GM12801 (cell line): Measurements from ENCODE around the gene PCGF2.

Experiments used
- CTCF ChIP-seq: IDR thresholded peaks from one replicate; pipeline ENCODE4 v1.5.1; 2011; ENCODE audit warnings: control low read depth; ENCODE audit not compliant: insufficient read length; ENCODE audit errors: extremely low read depth

The PCGF2 gene

DNA sequence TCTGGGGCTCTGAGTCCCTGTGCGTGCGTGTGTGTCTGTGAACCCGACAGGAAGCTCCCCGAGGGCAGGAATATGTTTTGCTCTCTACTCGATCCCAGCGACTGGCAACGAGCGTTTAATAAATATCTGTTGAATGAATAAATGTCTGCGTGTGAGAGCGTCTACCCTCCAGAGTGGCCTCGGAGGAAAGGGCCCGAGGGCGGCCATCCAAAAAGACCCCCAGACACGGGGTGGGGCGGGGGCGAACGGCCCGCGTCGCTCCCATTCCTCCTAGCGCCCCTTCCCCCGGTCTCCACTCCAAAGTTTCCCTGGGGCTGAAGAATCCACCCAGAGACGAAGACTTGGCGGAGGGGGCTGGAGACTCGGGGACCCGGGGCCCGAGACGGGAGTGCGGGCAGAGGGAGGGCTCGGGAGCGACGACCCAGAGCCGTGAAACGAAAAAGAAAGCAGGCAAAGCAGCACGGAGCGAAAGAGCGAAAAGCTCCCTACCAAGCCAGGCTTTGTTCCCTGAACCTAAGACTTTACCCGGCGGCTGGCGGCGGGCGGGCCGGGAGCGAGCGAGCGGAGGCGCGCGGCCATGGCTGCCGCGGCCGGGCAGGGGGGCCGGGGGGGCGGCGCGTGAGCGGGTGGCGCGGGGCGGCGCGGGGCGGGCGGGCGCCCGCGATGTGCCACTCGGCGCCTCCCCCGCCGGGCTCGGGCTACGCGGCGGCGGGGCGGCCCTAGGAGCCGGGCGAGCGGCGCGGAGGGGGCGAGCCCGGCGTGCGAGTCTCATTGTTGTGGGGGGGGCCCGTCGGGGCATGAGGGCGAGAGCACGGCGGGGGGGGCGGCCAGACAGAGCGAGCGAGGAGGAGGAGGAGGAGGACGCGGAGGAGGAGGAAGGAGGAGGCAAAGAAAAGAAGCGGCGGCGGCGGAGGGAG is 43.3 kb downstream of the PCGF2 start, which contains the start of gene MLLT6:
TSS of gene MLLT6 (plus strand) at position 668 of the 917 bp plus-strand sequence. CDS start 360 bp downstream, outside the sequence.
- TF ChIP-seq CTCF: no peak

- no peak for TF ChIP-seq CTCF
Measured at GRCh38 chr17:38703742-38704605, 44.2 kb downstream of the PCGF2 start.

DNA sequence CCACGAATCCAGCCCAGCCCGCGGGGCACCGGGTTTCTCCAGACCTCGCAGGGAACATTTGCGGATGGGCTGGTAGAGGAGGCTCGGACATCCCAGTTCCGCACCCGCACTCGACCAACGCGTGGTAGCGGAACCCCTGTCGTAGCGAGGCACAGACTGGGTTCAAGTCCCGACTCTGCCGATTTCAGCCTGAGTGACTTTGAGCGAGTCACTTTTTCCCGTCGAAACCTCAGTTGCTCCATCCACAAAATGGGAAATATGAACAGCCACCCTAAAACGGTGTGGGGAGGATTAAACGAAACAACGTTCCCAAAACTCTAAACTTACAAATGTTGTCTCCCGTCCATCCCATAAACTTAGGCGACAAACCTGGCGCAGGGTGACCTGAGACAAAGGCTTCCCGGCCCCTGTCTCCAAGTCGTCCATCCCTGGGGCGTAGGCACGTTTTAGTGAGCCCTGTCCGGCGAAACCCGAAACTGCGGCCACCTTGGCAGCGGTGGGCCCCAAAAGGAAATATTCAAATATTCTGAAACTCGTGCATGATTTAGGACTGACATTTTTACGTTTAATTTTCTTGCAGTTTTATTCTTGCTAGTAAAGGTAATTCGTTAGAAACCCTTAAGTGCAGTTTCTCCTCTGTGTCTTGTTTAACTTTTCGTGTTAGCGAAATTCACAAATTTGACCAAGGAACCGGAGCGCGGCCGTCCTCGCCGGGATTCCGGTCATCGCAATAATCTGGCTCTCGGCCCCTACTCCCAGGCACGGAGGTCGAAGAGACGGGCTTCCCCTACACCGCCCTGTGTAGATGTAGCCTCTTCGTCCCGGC is 45.0 kb downstream of the PCGF2 start:
- no peak for TF ChIP-seq CTCF

DNA sequence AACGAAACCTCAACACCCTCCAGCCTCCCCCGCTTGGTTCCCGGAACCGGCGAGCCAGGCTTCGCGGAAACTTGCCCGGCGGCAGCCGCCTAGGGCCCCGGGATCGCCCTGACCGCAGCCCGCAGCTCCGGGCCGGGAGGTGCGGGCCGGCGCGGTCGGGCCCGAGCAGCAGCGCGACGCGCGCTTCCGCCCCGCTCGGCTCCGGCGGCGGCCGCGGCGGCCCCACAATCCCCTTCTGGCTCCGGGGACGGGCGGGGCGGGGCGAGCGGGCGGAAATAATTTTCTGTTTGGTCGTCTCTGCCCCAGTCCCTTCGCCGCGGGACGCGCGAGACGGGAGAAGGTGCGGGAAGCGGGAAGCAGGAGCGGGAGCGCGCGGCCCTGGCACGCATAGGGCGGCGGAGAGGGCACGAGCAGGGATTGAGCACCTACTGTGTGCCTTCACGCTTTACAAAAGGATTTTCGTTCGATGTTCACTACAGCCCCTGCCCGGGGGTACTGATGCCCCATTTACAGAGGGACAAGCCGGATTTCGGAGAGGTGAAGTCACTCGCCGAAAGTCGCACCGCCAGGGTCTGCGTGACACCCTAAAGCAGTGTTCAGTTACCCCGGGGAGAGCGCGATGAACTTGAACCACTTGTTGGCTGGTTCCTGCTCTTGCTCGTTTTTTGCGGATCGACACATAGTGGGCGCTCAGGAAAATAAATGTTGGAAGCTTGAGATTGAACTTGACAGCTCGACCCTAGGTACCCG is 45.8 kb downstream of the PCGF2 start:
- no peak for TF ChIP-seq CTCF

GRCh38 chr17:38701504-38702165 is 46.5 kb downstream of the PCGF2 start:
- no peak for TF ChIP-seq CTCF

DNA sequence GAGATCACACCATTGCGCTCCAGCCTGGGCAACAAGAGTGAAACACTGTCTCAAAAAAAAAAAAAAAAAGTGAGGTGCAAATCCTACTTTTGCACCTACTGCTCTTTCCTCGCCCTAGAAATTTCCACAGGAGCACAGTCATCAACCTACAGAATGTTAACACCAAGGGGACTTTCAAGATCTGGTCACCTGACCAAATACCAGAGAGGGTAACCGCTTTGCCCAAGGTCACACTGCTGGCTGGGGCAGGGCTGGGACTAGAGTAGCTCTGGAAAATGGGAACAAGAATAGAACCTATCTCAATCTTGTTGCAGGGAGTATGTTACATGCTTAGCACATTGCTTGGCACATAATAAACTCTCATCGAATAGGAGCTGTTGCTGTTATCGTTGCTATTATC is 49.4 kb downstream of the PCGF2 start:
- no peak for TF ChIP-seq CTCF
